Measurements from ENCODE around the gene RSPO4. TPM values are rescaled to one million over a fixed set of nuclear protein-coding genes. Genes with fewer than 3 reads are reported as not detected.

RSPO4 gene
- total RNA-seq, 2 experiments from 2014 or later = not detected

DNA sequence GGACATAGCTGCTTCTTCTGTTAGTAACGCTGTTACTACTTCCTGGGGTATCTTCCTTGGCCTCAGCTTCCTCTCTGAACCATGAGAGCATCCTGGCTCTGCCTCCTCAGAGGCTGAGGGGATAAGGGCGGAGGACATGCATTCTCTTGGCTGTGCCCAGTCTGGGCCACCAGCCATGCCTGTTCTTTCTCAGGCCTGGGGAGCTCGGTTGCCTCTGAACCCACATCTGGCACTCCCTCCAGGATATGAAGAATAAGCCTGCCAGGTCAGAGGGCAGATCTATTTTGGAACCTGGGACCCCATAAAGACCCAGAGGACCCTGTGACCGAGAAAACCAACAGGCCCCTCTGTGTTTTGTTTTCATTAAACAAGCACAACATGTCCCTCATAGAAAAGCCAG, 79.3 kb downstream of the RSPO4 start:
- no peaks in the 10 kb centered on the region for H3K79me2 ChIP-seq (ENCODE audit: insufficient read depth, low read depth, low read length)
- BruUV-seq (replicated peaks) = no TSS peak
- H2AFZ ChIP-seq (ENCODE audit: low read length) = no peak overlapping the region
- H3K9me2 ChIP-seq (ENCODE audit: insufficient read depth, low read length) = no peaks in the 10 kb centered on the region
- no peaks in the 10 kb centered on the region for H3K4me1 ChIP-seq (ENCODE audit: insufficient read depth, low read length, poor library complexity, severe bottlenecking)
- POLR2A ChIA-PET = interaction anchor here (0.6 kb wide), 1 partner anchor 783 kb away, joined by 3 read pairs; no protein-coding TSS in a partner anchor
- no peaks in the 10 kb centered on the region for H3K36me3 ChIP-seq (ENCODE audit: insufficient read depth, low read length)
- no peak overlapping the region for H3K4me3 ChIP-seq (ENCODE audit: low read depth, low read length, poor library complexity, severe bottlenecking)
- no peak overlapping the region for H3K4me2 ChIP-seq (ENCODE audit: low read length)
- no peak overlapping the region for H3K27ac ChIP-seq (ENCODE audit: low read depth, low read length, poor library complexity, severe bottlenecking)
- no peak for DNase-seq (ENCODE audit: low spot score)
- no peaks in the 10 kb centered on the region for H4K20me1 ChIP-seq (ENCODE audit: insufficient read depth, low read length)
- CTCF ChIA-PET (ENCODE audit: unreplicated experiment) = no interaction called here
- intact Hi-C loops (cut with micrococcal nuclease; ENCODE audit: unreplicated experiment) = no loop called here
- no peak for TF ChIP-seq EZH2phosphoT487 (IDR thresholded peaks at IDR 0.05; ENCODE audit: borderline replicate concordance, low read depth, low read length)
- TF ChIP-seq, protein P1, sequence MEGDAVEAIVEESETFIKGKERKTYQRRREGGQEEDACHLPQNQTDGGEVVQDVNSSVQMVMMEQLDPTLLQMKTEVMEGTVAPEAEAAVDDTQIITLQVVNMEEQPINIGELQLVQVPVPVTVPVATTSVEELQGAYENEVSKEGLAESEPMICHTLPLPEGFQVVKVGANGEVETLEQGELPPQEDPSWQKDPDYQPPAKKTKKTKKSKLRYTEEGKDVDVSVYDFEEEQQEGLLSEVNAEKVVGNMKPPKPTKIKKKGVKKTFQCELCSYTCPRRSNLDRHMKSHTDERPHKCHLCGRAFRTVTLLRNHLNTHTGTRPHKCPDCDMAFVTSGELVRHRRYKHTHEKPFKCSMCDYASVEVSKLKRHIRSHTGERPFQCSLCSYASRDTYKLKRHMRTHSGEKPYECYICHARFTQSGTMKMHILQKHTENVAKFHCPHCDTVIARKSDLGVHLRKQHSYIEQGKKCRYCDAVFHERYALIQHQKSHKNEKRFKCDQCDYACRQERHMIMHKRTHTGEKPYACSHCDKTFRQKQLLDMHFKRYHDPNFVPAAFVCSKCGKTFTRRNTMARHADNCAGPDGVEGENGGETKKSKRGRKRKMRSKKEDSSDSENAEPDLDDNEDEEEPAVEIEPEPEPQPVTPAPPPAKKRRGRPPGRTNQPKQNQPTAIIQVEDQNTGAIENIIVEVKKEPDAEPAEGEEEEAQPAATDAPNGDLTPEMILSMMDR (conservative IDR thresholded peaks at IDR 0.05; ENCODE audit: low read length) = no peak
- H3K9me3 ChIP-seq (ENCODE audit: low read length) = no peaks in the 10 kb centered on the region

GRCh38 chr20:921068-921467, 81.0 kb downstream of the RSPO4 start:
- Histone ChIP-seq H3K9me2 (ENCODE audit: insufficient read depth, low read length) (no peaks in the 10 kb centered on the region), H3K27ac (ENCODE audit: low read depth, low read length, poor library complexity, severe bottlenecking) (no peak overlapping the region), H3K36me3 (ENCODE audit: insufficient read depth, low read length) (no peaks in the 10 kb centered on the region), H3K4me3 (ENCODE audit: low read depth, low read length, poor library complexity, severe bottlenecking) (no peak overlapping the region), H2AFZ (ENCODE audit: low read length) (no peak overlapping the region), H3K4me1 (ENCODE audit: insufficient read depth, low read length, poor library complexity, severe bottlenecking) (no peaks in the 10 kb centered on the region), H3K79me2 (ENCODE audit: insufficient read depth, low read depth, low read length) (no peaks in the 10 kb centered on the region), H4K20me1 (ENCODE audit: insufficient read depth, low read length) (no peaks in the 10 kb centered on the region), H3K4me2 (ENCODE audit: low read length) (no peak overlapping the region), H3K9me3 (ENCODE audit: low read length) (no peaks in the 10 kb centered on the region)
- ChIA-PET POLR2A (no interaction called here), CTCF (ENCODE audit: unreplicated experiment) (no interaction called here)
- no TSS peak for BruUV-seq (replicated peaks)
- TF ChIP-seq, protein P1 (conservative IDR thresholded peaks at IDR 0.05; ENCODE audit: low read length) = no peak
- no peak for TF ChIP-seq EZH2phosphoT487 (IDR thresholded peaks at IDR 0.05; ENCODE audit: borderline replicate concordance, low read depth, low read length)
- intact Hi-C loops (cut with micrococcal nuclease; ENCODE audit: unreplicated experiment) = no loop called here
- no peak for DNase-seq (ENCODE audit: low spot score)

- H2AFZ ChIP-seq (ENCODE audit: low read length) = no peak overlapping the region
- H3K9me2 ChIP-seq (ENCODE audit: insufficient read depth, low read length) = no peaks in the 10 kb centered on the region
- ChIA-PET POLR2A (no interaction called here), CTCF (ENCODE audit: unreplicated experiment) (no interaction called here)
- H3K4me2 ChIP-seq (ENCODE audit: low read length) = no peak overlapping the region
- intact Hi-C loops (cut with micrococcal nuclease; ENCODE audit: unreplicated experiment) = no loop called here
- no peaks in the 10 kb centered on the region for H3K36me3 ChIP-seq (ENCODE audit: insufficient read depth, low read length)
- no peak for DNase-seq (ENCODE audit: low spot score)
- no TSS peak for BruUV-seq (replicated peaks)
- TF ChIP-seq, protein P1 (conservative IDR thresholded peaks at IDR 0.05; ENCODE audit: low read length) = no peak
- no peak for TF ChIP-seq EZH2phosphoT487 (IDR thresholded peaks at IDR 0.05; ENCODE audit: borderline replicate concordance, low read depth, low read length)
- H3K27ac ChIP-seq (ENCODE audit: low read depth, low read length, poor library complexity, severe bottlenecking) = no peak overlapping the region
- H3K9me3 ChIP-seq (ENCODE audit: low read length) = no peaks in the 10 kb centered on the region
- H4K20me1 ChIP-seq (ENCODE audit: insufficient read depth, low read length) = no peaks in the 10 kb centered on the region
- H3K79me2 ChIP-seq (ENCODE audit: insufficient read depth, low read depth, low read length) = no peaks in the 10 kb centered on the region
- no peaks in the 10 kb centered on the region for H3K4me1 ChIP-seq (ENCODE audit: insufficient read depth, low read length, poor library complexity, severe bottlenecking)
- no peak overlapping the region for H3K4me3 ChIP-seq (ENCODE audit: low read depth, low read length, poor library complexity, severe bottlenecking)
These were observed 81.8 kb downstream of the RSPO4 start for GRCh38 chr20:920311-920710.

Measured in OCI-LY7 (cell line).